DMS 273 (cell line): ENCODE measurements around the gene PER1.

ENCODE experiments used
- DNase-seq: peaks from one replicate; lab custom pipeline; 2025; ENCODE audit not compliant: unreplicated experiment; lab: John Stamatoyannopoulos, UW

The PER1 gene

DNA sequence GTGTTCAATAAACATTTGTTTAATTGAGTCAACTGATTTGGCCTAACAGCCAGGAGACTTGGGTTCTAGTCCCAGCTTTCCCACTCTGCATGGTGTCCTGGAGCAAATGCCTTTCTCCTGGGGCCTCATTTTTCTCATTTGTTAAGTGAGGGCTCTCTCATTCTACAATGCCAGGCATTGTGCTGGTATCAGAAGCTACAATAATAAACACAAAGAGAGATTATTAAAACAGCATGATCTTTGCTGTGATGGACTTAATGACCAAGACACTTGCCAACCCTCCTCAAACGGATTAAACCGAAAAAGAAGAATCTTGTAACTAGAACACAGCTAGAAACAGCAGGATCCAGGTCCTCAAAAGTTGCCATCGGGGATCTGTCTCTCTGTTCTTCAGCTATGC is 15.3 kb upstream of the PER1 start:
- DNase-seq: no peak

DNA sequence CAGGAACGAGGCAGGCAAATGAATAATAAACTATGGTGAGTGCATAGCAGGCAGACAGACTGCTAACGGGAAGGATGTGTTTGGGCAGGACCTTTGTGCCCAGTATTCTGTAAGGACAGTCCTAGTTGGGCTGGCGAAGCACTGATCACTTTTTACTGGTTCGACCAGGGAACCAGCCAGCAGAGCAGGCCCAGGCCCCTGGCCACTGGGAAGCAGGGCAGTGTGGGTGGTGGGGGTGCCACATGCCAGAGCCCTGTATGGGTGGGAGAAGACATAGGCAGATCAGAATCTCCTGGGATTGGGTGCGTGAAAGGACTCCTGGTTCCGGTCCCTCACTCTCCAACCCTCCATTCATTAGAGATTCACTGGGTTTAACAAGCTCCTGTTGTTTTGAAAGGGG is 14.5 kb upstream of the PER1 start:
- no peak for DNase-seq

DNA sequence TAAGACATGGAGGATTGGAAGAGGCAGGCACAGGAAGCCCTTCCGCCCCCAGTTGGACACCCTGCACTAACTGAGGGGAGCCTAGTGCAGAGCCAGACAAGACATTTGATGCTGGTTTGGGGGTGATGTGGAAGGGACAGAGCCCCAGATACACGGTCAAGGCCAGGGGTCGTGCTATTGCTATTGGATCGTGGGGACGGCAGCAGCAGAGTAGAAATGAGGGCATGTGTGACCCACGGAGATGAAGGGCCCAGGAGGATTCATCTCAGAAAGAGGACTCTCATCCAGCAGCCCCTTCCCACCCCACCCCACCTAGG is 12.6 kb upstream of the PER1 start:
- DNase-seq: no peak

DNA sequence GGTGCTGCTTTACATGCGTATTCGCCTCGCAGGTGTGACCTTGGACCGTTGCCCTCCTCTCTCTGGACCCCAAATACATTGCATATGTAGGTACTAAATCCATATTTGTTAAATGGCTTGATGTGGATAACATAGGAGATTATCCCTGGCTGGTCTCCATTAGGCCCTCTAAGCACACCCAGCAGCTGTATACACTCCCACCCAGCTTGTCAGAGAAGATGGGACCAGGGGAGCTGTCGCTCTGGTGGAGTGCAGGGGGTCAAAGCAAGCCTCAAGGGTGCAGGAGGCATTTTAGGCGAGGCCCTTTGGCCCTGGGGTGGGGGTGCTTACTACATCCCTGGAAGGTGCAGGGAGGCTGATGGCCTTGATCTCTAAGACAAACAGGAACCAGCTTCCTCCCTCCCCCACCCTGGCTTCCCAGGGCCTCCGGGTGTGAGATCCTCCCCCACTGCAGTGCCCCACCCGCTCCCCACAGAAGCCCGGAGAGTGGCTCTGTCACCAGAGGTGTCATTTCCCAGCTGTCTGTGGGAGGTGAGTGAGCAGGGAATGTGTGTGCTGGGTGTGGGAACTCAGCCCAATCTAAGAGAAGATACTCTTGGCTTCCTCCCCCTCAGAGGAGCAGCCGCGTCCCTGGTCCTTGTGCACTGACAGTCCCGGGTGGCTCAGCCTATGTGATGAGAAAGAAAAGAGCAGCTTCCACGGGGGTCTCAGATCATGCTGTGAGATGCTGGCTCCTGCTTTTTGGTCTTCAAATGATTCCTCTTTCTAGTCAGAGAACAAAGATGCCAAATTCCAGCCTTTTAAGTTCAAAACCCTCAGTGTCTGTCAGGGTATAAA is 12.0 kb upstream of the PER1 start:
- DNase-seq: peak; percentile 35

DNA sequence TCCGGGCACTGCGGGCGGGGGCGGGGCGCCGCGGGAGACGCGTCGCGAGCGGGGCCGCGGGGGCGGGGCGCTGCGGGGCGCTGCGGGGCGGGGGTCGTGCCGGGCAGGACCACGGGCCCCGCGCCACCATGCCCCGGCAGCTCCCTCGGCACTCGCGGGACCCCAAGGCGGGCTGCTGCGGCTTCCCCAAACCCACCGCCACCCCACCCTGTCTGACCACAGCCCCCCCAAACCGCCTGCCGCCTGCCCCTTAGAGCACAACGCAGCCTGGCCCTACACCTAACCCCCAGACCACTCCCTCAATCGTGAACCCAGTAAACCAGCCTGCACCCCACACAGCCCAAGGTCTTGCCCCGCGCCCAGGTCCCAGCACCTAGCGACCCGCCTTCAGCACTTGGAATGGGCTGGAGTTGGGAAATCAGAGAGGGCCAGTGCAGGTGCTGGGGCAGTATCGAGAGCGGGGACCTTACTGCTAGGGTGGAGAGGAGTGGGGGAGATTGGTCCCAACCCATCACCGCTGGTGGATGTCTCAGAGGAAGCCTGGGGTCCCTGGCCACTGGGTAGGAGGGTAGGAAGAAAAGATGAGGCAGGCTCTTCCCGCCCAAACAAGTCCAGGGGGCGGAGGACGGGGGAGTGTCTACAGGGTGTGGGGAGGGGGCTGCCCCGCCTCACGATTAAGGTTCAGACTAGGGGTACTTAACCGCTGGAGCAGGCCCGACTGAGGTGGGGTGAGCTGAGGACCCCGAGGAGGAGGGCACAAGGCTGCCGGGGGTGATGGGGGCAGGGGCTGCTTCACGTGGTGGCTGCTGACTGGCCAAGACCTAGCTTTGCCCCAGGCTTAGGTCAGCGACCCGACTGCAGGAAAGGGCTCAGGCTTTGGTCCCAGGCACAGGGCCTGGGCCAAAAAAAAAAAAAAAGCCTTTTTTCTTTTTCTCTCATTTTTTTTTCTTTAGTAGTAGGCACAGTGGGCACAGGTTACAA is 11.1 kb upstream of the PER1 start:
- DNase-seq: peak; percentile 32

DNA sequence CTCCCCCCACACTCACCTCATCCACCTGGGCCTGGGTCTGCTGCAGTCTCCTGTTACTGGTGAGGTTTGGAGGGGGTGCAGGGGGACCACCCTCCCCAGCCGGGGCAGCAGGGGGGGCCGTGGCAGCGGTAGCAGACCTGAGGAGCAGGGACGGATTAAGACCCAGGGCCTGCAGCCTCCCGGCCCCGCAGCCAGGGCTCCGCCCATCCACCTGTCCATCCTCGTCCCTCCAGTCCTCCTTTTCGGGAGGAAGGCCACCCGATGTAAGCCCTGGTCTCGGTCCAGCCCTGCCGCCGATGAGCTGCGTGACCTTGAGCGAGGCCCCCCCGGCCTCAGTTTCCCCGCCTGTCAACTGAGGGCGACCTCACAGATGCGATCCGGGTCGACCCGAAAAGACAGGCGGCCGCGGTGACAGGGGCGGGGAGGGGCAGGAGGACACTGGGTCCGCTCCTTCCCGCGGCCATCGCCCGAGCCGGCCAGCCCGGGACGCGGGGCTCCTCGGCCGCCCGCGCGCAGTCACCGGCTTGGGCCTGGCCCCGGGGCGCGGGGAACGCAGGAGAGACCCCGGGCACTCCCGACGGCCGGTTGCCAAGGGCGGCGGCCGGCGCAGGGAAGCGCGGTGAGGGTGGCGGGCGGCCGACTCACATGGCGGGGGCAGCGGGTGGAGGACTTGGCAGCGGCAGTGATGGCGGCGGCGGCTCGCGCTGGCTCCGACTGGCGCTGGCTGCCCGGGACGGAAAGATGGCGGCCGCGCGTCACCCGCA is 10.2 kb upstream of the PER1 start, which contains the start of gene VAMP2:
Gene VAMP2, minus strand, starts transcription at position 716 of the 764 bp plus-strand sequence. Its CDS starts 69 bp downstream, at position 647.
- DNase-seq: peak; percentile 78

DNA sequence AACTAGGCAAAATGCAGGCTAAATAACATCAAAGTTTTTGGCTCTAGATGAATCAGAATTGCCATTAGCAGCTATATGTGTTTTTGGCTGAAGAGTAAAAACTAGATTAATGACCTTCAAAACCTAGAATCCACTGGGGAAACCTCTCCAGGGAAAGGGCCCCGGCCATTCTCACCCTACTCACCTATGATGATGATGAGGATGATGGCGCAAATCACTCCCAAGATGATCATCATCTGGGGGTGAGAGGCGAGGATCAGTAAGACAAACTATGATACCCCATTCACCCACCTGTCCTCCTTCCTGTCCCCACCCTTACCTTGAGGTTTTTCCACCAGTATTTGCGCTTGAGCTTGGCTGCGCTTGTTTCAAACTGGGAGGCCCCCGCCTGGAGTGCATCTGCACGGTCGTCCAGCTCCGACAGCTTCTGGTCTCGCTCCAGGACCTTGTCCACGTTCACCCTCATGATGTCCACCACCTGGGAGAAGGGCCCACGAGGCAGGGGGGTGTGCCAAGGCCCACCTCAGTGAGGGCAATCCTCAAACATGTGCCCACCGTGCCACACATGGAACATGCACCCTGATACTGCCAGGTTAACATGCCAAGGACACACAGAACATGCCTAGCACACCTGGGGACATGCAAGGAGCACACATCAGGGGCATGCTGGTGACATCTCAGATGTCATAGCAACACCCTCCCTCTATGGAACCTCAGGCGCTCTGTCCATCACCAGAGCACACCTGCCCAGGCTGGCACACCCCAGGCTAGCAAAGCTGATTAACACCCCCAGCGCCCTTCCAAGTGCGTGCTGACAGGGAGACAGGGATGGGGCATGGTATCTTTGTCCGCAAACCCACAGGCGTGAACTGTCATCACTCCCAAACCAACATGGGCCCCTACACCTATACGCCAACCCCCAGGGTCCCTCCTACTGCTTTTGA is 9.4 kb upstream of the PER1 start:
- DNase-seq: no peak

DNA sequence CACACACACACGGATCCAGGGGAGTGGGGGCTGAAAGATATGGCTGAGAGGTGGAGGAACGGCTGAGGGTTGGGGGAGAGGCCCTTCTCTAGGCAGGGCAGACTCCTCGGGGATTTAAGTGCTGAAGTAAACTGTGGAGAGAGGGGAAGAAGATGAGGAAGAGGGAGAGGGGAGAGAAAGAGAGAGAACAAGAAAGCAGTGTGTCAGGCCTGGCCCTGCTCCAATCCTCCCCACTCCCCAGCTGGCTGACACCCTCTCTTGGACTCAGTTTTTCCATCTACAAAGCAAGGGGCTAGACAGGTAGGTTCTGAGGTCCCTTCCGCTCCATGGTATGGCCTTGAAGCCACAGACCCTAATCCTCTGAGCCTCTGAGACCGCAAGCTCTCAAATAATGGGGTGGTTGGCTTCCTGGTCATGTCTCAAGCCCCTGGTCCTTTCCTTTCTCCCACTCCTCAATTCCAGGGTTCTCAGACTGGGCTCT is 8.6 kb upstream of the PER1 start:
- no peak for DNase-seq

DNA sequence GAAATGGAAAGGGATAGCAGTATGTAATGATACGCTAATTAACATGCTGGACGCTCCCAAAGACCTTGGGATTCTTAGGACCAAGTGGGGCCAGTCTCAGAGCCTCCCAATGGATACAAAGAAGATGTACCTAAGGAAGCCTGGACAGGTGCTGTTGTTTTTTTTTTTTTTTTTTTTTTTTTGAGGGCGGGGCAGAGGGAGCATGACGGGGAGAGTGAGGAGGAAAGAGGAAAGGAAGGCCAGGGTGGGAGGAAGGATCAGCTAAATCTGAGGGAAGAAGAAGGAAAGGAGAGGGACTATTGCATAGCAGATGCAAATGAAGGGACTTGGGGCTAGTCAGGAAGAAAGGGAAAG is 8.0 kb upstream of the PER1 start:
- no peak for DNase-seq

DNA sequence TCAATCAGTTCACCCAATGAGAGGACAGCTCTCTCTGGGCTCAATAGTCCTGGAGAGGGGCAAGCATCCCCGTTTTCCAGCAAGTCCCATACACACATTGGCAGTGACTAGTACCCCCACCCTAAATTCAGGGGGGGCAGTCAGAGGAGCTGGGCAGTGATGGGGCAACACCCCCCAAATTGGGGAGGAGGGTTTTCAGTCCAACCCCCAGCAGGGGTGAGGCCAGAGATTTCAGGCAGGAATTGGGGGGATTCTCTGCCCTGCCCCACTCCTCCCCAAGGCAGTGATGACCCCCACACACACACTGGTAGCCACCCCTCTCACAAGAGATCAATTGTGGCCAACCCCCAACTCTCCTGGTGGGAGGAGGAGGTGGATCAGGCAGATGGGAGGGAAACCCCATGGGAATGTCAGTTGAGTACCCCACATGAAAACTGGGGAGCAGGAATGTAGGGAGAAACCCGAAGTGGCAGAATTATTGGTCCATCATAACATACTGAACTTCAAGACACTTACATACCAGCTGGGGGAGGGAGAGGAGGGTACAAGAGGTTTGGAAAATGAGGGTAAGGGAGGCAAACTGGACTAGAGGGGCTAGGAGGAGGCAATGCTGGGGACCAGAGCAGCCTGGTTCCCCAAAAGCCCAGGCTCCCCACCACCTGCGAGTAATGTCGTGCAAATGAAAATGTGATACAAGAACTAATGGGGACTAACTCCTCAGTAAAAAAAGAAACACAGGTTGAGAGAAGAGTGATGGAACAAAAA is 7.4 kb upstream of the PER1 start:
- no peak for DNase-seq

DNA sequence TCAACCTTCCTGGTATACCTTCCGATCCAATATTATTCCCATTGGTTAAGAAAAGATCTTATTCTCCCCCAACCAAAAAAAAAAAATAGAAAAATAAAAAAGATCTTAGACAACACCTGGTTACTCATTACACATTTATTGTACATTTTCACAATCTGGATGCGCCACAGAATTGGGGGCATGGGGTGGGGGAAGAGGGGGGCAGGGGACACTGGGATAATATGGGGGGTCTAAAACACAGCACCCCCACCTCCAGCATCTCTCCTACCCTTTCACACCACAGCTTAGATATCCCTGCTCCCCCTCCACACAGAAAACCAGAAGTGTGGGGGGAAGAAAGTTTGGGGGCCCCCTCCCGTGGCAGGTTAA is 6.8 kb upstream of the PER1 start:
- DNase-seq: no peak

DNA sequence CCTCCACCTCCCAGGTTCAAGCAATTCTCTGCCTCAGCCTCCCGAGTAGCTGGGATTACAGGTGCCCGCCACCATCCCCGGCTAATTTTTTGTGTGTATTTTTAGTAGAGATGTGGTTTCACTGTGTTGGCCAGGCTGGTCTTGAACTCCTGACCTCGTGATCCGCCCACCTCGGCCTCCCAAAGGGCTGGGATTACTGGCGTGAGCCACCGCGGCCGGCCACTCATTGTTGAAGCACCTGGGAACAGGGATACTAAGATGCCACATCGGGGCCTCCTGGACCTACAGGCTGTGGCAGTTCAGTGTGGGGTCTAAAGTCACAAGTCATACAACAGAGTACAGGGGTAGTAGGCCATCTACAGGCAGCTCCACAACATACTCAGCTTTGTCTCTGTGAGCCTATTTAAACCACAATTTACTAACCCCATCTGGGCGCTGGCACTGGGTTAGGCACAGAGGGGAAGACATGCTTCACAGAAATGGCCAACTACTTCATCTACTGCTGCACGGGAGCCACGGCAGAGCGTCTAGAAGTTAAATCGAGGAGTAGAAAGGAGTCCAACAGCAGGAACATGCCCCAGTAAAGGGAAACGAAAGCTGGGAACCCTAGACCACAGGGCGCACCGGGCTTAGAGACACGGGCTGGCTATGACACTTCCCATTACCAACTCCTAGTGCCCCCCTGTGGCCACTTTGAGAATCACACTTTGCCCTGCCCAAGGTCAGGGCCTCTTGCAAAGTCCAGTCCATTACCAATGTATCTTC is 6.2 kb upstream of the PER1 start:
- peak; percentile 89 for DNase-seq

DNA sequence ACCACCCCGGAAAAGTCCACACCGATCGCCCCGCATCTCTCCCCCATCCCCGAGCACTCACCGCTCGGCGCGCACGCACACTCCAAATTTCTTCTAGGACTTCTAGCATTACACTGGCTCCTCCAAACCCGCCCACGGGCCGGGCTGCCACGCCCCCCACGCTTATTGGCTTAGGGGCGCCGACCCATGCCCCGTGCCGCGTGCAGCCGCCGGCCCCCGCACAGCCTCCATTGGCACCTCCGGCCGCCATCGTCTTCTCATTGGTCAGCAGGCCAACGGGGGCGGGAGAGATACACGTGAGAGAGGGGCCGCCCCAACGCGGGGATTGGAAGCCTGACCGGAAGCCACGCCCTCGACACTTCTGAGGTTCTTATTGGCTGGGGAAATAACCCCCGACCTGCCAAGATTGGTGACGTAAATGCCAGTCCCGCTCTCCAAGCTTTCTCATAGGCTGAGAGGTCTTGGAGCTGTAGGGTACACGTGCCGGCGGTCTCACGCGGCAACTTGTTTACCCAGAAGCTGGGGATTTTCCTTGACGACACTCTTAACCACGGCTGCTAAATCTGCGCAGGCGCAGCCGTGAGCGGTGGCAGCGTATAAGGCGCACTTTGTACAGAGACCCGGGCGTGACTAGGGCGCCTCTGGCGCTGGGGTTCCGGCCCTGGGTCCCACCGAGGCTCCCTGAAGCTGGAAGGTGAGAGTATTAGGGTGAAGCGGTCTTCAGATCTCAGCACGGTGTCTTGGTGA is 4.2 kb upstream of the PER1 start:
- DNase-seq: peak; percentile 99

DNA sequence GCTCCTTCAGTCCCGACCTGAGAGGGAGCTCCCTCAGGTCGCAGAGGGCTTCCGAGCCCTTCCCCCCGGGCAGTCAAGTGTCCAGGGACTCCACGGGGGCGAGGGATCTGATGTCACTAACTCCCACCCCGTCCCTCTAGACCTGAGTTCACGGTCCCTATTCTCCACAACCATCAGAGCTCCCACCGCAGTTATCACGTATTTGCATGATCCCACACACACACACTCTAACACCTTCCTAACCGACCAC is 3.7 kb upstream of the PER1 start:
- DNase-seq: no peak

DNA sequence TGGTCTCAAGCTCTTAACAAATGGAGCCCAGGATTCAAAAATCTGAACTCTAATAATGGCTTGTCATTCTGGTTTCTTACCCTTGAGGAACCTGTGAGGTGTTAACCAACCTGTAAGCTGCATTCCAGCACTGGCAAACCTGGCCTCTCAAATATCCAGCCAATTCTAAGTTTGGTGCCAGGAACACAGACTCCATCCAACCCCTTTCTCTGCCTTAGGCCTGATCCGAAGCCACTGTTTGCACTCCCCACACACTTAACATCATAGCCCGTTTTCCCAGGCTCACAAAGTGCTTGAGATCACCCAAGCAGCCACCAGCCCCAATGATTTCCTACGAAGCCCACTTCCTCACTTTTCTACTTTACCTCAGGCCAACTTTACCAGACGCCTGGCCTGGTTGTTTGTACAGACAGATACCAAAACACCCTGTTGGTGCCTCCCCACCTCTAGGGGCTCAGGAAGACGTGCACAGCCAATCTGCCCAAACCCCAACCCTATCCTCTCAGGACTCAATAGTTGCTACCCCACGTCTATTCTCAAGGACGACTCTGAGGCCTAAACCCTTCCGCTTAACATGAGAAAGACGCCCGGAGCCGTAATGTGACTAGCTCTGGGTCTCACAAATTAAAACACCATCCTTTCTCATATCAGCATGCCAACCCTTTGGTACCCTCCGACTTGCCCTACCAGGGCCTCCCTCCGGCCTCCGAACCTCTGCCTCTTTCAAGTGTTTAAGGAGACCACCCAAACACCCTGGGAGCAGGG is 3.2 kb upstream of the PER1 start:
- no peak for DNase-seq

DNA sequence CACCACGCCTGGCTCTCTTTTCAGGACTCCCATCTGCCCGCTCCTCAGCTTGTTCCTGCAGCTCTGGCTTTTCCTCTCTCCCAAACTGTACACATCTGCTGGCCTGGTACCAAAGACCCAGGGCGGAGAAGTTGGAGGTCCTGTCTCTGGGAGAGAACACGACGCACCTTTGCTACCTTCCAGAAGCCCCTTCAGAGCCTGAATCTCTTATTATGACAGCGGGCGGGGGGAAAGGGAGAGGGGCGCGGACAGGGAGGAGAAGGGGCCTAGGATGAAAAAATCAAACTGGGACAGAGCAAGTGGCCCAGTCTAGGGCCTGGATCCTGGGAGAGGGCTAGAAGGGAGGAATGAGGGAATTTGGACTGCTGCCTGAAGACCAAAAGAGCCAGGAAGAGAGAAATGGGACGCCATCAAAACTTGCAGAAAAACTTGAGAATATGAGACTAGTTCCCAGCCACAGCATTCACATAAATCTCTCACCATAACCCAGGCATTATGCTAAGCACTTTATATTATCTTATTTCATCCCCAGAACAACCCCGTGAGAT is 2.5 kb upstream of the PER1 start:
- no peak for DNase-seq

DNA sequence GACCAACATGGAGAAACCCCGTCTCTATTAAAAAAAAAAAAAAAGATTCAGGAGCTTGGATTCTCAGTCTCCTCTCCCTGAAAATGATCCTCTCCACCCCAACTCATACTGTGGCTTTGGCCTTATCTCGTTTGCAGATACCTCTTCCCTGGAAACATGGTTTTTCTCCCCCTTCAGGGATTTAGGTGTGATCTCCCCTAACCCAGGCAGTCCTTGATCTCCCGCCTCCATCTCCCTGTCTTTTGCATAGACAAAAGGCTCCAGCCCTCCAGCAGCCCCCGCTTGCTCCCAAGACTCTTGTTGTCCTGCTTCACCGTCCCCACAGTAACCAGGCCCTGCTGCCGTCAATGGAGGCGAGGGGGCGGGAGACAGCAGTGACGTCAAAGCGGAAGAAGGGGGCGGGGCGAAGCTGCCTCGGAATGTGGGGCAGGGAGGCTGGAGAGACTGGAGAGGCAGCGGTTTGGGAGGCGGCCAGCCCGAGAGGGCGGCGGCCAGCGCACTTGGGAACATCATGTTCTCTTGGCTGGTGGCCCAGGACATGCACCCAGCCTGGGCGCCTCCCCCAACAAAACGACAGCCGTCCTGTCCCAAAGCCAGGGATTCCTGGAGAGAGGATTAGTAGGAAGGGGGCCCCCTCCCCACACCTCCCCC is 1.9 kb upstream of the PER1 start:
- DNase-seq: peak; percentile 98
